Cardiac muscle cell (in vitro differentiated cells and primary cell): Measurements from ENCODE around the gene ELFN1. TPM values are rescaled to one million over a fixed set of nuclear protein-coding genes. Genes with fewer than 3 reads are reported as not detected.

ENCODE experiments used
- DNase-seq, 2 donors: peaks; one replicate each; pipeline versions ENCODE4 v3.0.0 to v3.0.0-alpha.2; 2010 to 2017; ENCODE audit warnings: low read depth in 1 of 2, low spot score in 1 of 2
- H3K27ac ChIP-seq: fragments of 200-600 bp; sonication (generic); 2 replicates; pipeline ENCODE4 v1.5.1; 2016
- H3K27me3 ChIP-seq: fragments of 200-600 bp; sonication (generic); 2 replicates; pipeline ENCODE4 v1.6.0; 2016; ENCODE audit warnings: control low read depth
- H3K36me3 ChIP-seq: fragments of 200-600 bp; sonication (generic); 2 replicates; pipeline ENCODE4 v1.5.1; 2016; ENCODE audit warnings: control low read depth
- H3K4me1 ChIP-seq: fragments of 200-600 bp; sonication (generic); 2 replicates; pipeline ENCODE4 v1.8.1; 2017; ENCODE audit warnings: low read depth, mild to moderate bottlenecking, mixed run types
- H3K4me3 ChIP-seq: fragments of 200-600 bp; sonication (generic); 2 replicates; pipeline ENCODE4 v1.5.1; 2016; ENCODE audit warnings: mild to moderate bottlenecking
- H3K9me3 ChIP-seq: fragments of 200-600 bp; sonication (generic); 2 replicates; pipeline ENCODE4 v1.5.1; 2017; ENCODE audit warnings: low read depth, mild to moderate bottlenecking, control low read depth
- polyA plus RNA-seq: library from polyadenylated mRNA; unstranded; fragments of >200 nt; fragmentation: Nextera tagmentation; extraction: Ambion mirVana; gene quantifications from 2 replicates; pipeline ENCODE4 v1.2.1, GENCODE V29; 2016
- total RNA-seq: library from RNA; depleted of rRNA; stranded (reverse); fragments of >200 nt; gene quantifications from 2 replicates; pipeline ENCODE4 v1.2.3, GENCODE V29; 2016
- TF ChIP-seq, protein P1 (sequence below): IDR thresholded peaks from 2 replicates; pipeline ENCODE4 v1.5.1; 2012; ENCODE audit warnings: low read depth, mild to moderate bottlenecking, low read length

Gene ELFN1
- total and polyA plus RNA-seq, 2 experiments from 2014 or later = 8.9 to 51.6 TPM

DNA sequence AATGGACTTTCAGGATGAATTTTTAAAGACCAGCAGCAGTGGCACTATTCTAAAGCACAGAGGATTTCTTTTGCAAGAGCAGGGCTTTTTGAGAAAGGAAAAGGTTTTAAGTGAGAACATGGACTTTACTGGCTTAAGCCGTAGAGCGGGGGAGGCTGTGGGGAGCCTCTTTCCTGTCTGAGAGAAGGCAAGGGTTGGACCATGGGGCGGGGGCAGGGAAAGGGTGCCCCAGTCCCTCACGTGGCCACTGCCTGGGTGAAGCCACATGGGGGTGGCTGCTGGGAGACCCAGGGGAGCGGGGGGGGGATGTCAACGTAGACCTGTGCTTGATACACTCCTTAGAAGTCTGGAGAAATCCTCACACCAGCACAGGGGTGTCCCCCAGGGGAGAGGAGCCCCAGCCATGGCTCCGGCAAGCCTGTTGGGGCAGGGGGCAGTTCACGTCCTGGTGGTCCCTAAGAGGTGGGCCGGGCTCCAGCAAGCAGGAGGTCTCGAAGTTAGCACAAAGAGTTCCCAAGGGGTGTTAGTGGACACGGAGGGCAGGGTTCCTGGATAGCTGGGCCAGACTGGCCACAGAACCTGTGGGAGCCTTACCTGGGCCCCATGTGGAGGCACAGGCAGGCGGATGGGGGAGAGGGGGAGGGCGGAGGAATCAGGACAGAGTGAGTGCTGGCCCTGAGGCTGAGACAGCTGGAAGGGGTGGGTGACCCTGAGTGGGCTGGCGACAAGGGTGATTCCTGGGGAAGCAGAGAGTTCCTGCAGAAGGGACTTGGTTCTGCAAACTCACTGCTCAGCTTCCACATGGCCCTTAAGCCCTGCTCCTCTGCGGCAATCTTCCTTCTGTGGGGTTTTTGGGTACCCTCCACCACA lies 36.9 kb upstream of the ELFN1 start:
- TF ChIP-seq, protein P1, sequence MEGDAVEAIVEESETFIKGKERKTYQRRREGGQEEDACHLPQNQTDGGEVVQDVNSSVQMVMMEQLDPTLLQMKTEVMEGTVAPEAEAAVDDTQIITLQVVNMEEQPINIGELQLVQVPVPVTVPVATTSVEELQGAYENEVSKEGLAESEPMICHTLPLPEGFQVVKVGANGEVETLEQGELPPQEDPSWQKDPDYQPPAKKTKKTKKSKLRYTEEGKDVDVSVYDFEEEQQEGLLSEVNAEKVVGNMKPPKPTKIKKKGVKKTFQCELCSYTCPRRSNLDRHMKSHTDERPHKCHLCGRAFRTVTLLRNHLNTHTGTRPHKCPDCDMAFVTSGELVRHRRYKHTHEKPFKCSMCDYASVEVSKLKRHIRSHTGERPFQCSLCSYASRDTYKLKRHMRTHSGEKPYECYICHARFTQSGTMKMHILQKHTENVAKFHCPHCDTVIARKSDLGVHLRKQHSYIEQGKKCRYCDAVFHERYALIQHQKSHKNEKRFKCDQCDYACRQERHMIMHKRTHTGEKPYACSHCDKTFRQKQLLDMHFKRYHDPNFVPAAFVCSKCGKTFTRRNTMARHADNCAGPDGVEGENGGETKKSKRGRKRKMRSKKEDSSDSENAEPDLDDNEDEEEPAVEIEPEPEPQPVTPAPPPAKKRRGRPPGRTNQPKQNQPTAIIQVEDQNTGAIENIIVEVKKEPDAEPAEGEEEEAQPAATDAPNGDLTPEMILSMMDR = no peak
- no peak for DNase-seq
- Histone ChIP-seq H3K36me3 (no peaks in the 10 kb centered on the region), H3K27ac (no peak overlapping the region), H3K4me3 (no peak overlapping the region), H3K4me1 (no peaks in the 10 kb centered on the region), H3K9me3 (no peaks in the 10 kb centered on the region), H3K27me3 (no peaks in the 10 kb centered on the region)

- DNase-seq = no peak
Measured at GRCh38 chr7:1635401-1635800, 34.7 kb upstream of the ELFN1 start.

GRCh38 chr7:1637155-1637554 lies 32.9 kb upstream of the ELFN1 start:
- Histone ChIP-seq H3K4me1 (no peaks in the 10 kb centered on the region), H3K4me3 (no peak overlapping the region), H3K9me3 (no peaks in the 10 kb centered on the region), H3K36me3 (no peaks in the 10 kb centered on the region), H3K27me3 (no peaks in the 10 kb centered on the region), H3K27ac (no peak overlapping the region)
- DNase-seq = no peak
- TF ChIP-seq, protein P1 = no peak

More at GRCh38 chr7:1635401-1635800, 34.7 kb upstream of the ELFN1 start:
- TF ChIP-seq, protein P1 = no peak
- Histone ChIP-seq H3K9me3 (no peaks in the 10 kb centered on the region), H3K4me1 (no peaks in the 10 kb centered on the region), H3K4me3 (no peak overlapping the region), H3K27ac (no peak overlapping the region), H3K27me3 (no peaks in the 10 kb centered on the region), H3K36me3 (no peaks in the 10 kb centered on the region)

- TF ChIP-seq, protein P1 = no peak
- DNase-seq = peak; percentile 26 to 78
Measured at GRCh38 chr7:1638215-1638661, 31.8 kb upstream of the ELFN1 start.

DNA sequence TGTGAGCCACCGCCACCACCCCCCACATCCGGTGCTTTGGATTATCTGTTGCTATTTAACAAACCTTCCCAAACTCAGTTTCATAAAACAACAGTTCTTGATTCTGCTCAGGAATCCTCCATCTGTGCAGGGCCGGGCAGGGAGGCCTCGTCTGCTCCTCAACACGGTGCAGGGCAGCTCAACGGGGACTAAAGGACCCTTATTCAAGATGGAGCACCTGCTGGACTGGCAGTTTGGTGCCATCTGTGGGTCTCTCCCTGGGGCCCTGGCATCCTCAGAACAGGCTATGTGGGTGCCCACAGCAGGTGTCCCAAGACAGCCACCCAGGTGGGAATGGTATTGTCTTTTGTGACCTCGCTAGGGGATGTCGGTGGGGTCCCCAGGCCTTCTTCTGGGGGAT lies 31.0 kb upstream of the ELFN1 start:
- DNase-seq = no peak
- TF ChIP-seq, protein P1 = no peak
- no peaks in the 10 kb centered on the region for H3K36me3 ChIP-seq
- H3K9me3 ChIP-seq = no peaks in the 10 kb centered on the region
- no peak overlapping the region for H3K27ac ChIP-seq
- no peak overlapping the region for H3K4me3 ChIP-seq
- no peaks in the 10 kb centered on the region for H3K27me3 ChIP-seq
- no peaks in the 10 kb centered on the region for H3K4me1 ChIP-seq

More at GRCh38 chr7:1638215-1638661, 31.8 kb upstream of the ELFN1 start:
- Histone ChIP-seq H3K27me3 (no peaks in the 10 kb centered on the region), H3K4me1 (no peaks in the 10 kb centered on the region), H3K36me3 (no peaks in the 10 kb centered on the region), H3K9me3 (no peaks in the 10 kb centered on the region), H3K27ac (no peak overlapping the region), H3K4me3 (no peak overlapping the region)
